Stimulated activated CD4-positive, alpha-beta T cell treated with anti-CD3 and anti-CD28 coated beads, TNF-alpha, amount 100 ng/mL, for 48 hours (primary cell): ENCODE results near the gene COBLL1.

Experiments
- DNase-seq, 3 donors: peaks; one replicate each; pipeline ENCODE4 v3.0.0-alpha.2; 2020; ENCODE audit warnings: low read depth in 3 of 3

The COBLL1 gene

DNA sequence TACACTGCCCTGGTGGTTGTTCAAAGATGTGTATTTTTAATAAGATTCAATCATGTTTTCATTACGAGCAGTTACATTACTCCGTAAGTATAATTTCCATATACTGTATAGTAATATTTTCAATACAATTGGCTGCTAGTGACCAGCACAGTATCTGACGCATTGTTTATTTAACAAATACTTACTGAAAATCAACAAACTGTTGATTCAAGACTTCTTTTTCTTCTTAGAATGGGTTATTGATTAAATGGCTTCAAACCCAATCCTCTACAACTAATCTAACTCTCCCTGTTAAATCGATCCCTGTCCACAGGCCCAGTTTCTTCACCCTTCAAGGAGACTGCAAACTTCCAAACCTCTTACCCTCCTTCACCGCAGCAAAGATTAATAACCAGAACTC, 18.5 kb downstream of the COBLL1 start:
- DNase-seq: no peak

DNA sequence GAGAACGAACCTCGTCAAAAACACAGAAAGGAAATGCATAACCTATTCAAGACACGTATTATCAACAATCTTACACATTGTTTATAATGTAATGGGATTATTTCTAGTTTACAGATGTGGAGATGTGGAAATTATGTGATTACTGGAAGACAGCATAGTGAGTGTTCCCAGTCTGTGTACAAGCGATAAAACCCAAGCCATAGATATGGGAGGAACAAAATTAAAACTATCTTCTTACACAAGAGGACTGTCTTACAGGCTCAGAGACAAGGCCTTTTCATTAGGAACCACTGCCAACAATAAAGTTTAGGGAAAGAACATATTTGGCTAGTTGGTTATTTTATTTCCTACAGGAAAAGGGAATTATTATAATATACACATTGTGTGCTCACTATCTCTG, 20.3 kb downstream of the COBLL1 start:
- DNase-seq: no peak

DNA sequence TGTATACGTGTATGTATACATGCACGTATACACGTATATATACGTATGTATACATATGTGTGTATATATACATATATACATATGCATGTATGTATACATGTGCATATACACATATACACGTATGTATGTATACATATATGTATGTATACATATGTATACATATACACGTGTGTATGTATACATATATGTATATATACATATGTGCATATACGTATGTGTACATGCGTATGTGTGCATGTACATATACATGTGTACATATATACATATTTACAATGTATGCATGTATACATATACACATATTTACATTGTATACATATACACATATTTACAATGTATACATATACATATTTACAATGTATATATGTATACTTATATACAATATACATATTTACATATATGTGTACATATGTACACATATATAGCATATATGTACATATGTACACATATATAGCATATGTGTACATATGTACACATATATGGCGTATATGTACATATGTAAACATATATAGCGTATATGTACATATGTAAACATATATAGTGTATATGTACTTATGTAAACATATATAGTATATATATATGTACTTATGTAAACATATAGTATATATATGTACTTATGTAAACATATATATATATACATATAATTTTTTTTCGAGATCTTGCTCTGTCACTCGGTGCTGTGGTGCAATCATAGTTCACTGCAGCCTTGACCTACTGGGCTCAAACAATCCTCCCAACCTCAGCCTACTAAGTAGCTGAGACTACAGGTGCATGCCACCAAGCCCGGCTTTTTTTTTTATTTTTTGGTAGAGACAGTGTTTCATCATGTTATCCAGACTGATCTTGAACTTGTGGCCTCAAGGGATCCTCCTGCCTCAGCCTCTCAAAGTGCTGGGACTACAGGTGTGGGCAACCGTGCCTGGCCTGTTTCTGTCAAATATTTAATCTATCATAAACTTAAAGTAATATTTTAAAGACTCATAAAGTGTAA, 23.2 kb downstream of the COBLL1 start:
- DNase-seq: no peak

DNA sequence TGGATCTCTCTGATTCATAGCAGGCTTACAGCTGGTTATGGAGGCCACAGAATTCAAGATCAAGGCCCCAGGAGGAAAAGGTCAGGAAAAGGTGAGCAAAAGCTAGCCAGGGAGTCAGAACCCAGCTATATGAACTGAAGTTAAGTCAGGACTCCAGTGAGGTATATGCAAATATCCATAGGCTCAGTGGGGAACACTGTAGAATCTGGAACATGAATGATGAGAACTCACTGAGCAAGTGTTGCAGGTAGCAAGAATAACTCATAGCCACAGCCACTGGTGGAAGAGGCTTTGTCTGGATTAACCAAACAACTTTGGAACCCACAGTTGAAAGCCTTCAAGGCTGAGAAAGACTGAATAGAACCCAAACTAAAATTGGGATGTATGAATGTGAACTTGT, 24.7 kb downstream of the COBLL1 start:
- no peak for DNase-seq

DNA sequence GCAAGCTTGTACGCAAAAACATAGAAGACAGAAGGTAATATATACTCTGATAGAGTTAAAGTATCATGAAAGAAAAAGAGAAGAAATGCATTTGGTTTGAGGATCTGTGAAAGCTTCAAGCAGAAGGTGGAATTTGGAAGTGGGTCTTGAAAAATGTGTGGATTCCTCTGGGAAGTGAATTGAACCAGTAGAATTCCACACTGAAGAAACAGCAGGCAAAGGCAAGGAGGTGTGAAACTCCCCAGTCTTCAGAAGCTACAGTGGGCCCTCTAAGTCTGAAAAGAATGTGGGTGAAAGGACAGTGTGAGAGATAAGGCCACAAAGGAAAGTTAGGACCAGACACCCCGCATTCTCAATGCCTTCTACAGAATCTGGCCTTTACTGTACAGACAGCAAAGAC, 25.6 kb downstream of the COBLL1 start:
- no peak for DNase-seq

DNA sequence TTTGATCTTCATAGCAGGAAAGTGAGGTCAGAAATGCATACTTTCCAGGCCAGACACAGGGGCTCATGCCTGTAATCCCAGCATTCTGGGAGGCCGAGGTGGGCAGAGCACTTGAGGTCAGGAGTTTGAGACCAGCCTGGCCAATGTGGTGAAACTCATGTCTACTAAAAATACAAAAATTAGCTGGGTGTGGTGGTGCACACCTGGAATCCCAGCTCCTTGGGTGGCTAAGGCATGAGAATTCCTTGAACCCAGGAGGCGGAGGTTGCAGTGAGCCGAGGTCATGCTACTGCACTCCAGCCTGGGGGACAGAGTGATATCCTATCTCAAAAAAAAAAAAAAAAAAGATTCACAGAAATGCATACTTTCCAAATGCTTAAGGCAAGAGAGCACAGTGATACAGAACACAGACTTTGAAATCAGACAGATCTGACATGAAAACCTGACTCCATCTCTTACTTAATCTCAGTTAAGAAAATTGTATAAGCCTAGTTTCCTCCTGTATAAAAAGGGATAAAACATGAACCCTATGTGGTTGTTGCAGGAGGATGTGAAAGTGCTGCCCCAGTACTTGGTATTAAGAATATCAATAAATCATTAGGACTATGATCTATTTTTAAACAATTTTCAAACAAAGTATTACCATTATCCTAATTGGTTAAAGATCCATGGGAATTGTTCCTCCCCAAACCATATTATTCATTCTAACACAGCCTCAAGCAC, 26.4 kb downstream of the COBLL1 start:
- no peak for DNase-seq

DNA sequence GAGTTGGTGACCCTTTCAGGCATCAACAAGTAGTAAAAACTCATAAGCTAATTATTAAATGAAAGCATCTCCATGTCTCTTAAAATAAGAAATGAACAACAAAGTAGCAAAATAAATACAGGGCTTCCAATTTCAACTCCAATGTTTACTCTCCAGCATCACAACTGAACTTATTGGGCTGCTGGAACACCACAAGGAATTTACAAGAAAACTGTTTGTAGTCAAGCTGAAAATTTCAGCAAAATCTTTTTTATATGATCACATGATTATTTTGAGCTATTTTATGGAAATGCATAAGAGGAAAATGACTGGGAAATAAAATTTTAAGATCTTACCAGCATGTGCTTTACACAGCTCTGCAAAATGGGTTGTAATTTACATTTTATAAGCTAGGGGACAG, 28.1 kb downstream of the COBLL1 start:
- DNase-seq: no peak

DNA sequence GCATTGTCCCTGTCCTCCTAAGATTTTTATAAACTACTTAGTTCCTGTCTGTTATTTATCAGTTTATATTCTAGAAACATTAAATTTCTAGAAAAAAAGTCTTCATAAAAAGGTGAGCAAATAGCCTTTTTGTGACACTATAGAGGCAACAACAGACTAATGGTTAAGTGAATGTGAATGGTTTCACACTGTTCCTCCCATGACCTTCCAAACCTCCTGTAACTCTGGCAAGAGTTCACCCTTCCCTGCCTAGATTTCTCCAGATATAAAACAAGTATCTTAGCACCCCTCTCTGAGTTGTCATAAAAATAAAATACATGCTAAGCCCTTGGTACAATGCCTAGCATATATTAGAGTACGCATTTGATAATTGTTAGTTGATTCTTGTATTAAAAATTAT, 29.2 kb downstream of the COBLL1 start:
- no peak for DNase-seq

DNA sequence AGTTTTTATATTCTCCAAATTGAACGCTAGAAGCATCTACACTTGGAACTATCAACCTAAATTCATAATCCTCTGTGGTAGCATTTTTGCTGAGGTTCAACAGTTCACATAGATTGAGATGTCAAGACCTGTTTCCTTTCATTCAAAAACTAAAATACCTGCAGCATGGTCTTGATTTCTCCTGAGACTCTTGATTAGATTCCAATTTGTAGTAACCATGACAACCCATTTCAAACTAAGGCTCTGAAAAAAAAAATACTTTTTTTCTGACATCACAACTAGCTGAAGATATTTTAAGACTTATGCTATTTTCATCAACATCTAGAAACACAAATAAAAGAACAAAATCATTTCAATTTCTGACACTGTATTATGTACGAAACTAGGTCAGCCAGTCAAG, 29.8 kb downstream of the COBLL1 start:
- no peak for DNase-seq

DNA sequence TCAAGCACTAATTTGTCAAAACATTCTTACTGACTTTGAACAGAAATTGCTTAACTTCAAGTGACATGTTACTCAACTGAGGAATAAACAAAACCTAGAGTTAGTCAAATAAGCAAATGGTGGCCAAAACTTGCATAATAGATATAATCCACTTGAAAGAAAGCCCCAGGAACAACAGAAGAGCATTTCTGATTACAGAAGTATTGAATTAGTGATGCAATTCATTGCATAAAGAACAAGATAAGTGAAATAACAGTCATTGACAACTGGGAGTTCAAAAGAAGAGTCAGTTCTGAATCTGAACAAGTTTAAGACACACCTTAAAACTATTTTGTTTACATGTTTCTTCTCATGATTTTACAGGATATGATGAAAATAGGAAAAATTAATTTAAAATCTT, 30.8 kb downstream of the COBLL1 start:
- no peak for DNase-seq

DNA sequence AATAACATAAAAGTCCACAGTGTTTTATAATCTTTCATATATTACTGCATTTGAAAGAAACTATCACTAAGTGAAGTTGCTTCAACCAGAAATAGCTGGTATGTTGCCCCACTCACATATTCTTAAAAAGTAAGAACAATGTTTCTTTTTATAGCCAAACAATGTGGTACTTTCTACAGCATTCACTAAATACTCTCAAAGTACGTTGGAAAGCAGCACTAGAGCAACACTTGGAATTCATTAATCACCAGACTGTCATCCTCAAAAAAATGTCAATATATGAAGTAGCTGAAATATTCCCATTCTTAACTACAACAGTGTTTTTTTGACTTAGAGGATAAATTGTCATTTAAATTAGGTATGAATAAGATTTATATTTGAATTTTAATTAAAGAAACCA, 32.8 kb downstream of the COBLL1 start:
- DNase-seq: no peak

DNA sequence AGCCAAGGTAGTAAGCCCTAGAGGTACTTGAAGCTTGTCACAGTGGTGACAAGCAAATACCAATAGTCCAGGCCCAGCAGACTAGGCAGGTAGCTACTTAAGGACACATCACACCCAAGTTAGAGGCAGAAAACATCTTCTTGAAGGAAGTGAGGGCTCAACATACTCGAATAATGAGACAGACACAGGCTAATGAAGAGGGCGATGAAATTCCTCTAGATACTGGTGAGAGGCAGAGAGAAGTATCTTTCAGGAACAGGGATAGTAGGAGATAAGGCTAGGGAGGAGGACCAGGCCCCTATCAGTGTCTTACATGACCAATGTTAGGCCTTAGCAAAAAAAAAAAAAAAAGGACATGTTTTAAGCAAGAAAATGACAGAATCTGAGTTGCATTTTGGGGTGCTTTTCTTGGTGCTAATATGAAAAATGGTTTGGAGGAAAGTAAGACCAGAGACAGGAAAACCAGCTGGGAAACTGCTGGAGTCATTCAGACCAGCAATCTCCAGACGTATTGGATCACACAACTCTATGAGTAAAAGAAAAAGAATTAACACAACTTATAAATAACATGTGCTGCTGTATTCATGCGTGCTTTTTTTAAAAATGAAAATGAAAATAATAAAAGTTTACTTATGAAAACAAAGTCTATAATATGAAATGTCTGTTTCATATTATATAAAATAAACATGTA, 37.7 kb downstream of the COBLL1 start:
- DNase-seq: no peak

DNA sequence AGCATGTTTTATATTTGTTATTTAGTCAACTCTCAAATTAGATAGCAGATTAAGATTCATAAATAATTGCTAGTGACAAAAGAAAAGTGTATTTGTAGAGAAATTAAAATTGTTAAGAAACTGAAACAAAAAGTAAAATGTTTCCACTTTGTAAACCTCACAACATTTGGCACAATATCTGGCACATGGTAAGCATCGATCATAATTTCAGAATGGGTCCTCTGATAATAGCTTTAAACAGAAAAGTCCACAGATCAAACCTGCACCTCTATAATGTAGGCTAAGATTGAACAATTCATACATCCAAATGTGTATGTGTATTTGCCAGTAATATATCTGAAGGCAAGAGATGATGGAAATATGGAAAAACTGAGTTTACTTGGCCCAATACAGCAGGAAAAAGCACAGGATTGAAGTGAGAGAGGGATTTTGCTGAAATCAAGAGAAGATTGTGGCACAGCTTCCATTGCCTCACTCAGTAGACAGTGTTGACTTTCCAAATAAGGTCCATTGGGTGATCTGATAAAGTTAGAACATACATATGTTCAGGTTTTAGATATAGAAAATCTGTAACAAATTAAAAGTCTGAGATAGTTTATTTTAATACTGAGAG, 39.4 kb downstream of the COBLL1 start:
- DNase-seq: no peak

DNA sequence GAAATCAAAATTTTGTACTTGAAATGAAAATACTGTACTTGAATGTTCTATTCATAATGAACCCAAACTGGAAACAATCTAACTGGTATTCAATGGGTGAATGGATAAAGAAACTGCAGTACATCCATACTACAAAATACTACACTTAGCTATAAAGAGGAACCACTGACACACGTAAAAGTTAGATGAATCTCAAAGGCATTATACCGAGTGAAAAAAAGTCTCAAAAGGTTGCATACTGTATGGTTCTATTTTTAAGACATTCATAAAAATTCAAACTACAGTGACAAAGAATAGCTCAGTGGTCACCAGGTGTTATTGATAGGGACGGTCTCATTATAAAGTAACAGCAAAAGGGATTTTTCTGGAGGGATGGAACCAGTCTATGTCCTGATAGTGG, 41.1 kb downstream of the COBLL1 start:
- DNase-seq: no peak

DNA sequence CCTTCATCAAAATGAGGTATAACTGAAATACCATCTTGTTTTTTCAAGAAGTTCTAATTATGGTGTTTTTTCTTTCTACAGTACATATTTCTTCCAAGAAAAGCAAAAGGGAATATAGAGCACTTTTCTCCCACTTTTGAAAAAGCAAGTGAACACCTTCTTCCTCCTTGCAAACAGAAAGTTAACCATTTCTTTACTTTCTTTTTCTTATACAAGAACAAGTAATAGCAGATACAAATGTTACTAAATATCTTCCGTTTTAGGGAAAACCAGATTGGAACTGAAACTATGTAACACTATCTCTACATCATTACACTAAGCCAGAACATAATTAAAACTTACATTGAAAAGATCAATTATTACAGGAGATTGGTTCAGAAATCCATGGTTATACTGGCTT, 44.0 kb downstream of the COBLL1 start:
- DNase-seq: no peak

DNA sequence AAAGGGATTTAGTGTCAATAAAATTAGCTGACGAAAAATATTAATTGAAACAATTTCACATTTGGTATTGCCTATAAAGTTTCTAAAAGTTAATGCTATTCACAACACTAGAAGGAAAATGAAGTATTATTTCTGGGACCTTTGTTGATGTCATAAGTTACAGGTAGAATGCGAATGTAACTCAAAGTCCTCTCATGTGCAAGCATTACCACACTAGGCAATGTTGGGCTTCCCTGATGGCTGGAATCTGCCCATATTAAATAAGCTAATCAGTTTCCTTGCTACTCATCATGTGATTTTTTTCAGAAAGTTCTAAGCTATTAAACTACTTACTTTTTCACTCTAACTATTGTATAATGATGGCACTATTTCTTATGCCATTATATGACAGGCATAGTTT, 44.6 kb downstream of the COBLL1 start:
- DNase-seq: no peak

DNA sequence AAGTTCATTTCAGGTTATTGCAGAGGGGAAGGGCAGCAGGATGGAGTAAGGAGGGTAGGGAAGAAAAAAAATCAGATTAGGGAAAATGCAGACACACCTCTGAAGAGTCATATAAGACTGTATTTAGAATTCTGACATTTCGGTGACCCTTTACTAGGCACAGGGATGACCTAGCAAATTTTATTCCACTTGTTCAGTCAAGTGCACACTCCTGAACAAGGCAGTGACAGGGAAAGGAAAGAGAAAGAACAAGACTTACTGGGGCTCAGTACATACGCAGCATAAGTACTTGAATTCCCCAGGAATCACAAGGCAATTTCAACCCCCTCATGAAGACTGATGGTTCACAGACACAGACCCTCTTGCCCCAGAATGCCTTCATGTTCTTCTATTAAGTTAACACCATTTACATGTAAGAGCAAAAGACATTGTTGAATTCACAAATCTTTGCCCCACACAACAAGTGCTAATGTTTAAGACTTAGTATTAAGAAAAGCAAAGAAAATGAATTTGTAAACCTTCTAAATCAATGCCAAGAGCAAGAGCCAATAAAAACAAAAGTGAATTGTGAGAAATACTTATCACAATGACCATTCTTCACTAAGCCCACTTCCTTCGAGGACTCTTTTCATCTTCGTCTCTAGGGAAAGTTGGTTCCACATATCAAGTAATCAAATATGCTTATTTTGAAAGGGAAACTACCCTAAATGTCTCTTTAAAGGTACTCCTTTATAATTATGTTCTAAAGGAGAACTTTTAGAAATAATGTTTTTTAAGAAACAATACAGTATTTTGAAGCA, 47.0 kb downstream of the COBLL1 start:
- DNase-seq: no peak

DNA sequence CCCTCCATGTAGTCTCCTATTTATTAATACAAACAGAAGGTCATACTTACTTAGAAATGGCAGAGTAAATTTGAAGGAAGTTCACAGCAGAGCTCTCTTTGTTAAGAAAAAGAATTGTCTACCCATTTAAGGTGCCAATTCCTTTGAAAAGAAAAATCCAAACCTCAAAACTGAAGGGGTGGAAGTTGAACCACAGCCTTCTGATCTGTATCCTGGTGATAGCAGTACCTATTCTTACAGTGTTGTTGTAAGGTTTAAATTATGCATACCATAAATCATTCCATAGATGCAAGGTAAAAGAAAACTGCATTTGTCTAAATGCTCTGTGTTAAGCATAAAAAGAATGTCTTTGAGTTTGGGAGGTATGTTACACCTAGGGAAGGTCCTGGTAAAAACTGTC, 47.6 kb downstream of the COBLL1 start:
- DNase-seq: no peak

DNA sequence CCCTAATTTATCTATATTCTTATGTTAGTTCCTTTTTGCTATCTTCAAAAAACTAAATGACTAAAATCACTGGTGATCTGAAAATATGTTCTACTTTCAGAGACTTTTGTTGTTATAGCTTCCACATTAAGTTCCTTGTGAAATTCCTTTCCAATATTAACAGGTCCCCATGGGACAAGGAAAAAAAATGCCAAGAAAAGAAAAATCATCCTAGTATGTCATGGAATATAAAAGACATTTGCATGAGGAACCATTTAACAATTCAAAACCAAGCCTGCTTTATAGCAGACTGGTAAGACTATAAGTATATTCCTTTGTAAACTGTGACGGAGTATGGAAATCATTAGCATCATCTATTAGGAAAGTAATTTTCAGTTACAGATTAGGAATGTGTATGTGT, 48.1 kb downstream of the COBLL1 start:
- no peak for DNase-seq

DNA sequence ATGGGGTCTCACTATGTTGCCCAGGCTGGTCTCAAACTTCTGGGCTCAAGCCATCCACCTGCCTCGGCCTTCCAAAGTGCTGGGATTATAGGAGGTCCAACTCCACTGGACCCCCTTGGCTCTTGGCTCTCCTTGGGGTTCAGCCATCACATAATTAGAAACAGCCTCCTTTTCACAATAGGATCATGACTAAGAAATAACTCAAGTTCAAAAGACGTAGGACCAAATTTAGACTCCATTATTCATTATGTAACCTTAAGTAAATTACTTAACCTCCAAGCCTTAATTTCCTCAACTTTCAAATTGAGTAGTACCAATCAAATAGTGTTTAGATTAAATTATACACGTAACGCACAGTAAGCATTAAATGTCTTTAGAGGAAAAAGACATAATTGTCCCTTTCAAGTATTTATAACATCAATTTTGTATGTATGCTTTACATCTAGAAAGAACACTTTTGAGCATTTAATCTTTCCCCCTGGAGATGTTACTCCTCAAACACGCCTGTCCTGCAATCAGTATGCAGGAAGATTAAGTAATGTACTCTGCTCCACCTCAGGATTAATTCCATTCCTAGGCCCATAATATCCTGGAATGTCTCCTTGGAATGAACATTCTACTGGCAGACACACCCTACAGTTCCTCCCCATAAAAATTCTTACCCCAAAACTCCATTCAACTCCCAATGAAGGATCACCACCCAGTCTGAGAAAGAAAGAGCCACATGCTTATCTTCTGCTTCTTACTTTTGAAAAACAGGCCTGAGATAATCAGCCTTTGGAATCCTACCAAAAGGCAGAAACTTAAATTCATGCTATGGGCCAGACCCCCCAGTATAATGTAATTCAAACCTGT, 49.1 kb downstream of the COBLL1 start:
- DNase-seq: no peak
